Epithelial cell of prostate (primary cell): ENCODE measurements around the gene TMPRSS2.
"Not testable (repeated sequence)": the region's sequence is repeated elsewhere in the genome, so short reads cannot be mapped to it uniquely, and the experiment has no call there.

Experiments
- DNase-seq: peaks from one replicate; pipeline ENCODE4 v3.0.0-alpha.2; 2011; ENCODE audit warnings: low read depth, low spot score
- H3K27ac ChIP-seq: fragments of 450-650 bp; 2 replicates; pipeline ENCODE4 v1.5.1; 2017; ENCODE audit warnings: mild to moderate bottlenecking

TMPRSS2 gene

GRCh38 chr21:41431788-41432548, 76.0 kb downstream of the TMPRSS2 start:
- DNase-seq, result no peak
- no peak overlapping the region for H3K27ac ChIP-seq

GRCh38 chr21:41429925-41430491, 78.0 kb downstream of the TMPRSS2 start:
- DNase-seq, result no peak
- no peak overlapping the region for H3K27ac ChIP-seq

- no peak for DNase-seq
- H3K27ac ChIP-seq, result no peak overlapping the region
These were observed 78.7 kb downstream of the TMPRSS2 start for GRCh38 chr21:41429305-41429704.

GRCh38 chr21:41428847-41429246, 79.1 kb downstream of the TMPRSS2 start:
- no peak for DNase-seq
- H3K27ac ChIP-seq, result no peak overlapping the region

- no peak overlapping the region for H3K27ac ChIP-seq
- no peak for DNase-seq
These were observed 79.6 kb downstream of the TMPRSS2 start for GRCh38 chr21:41428311-41428710.

- DNase-seq, result no peak
- H3K27ac ChIP-seq, result no peak overlapping the region
These were observed 80.4 kb downstream of the TMPRSS2 start for GRCh38 chr21:41427556-41427955.

GRCh38 chr21:41426676-41427404, 81.1 kb downstream of the TMPRSS2 start:
- H3K27ac ChIP-seq, result no peak overlapping the region

GRCh38 chr21:41425954-41426675, 81.8 kb downstream of the TMPRSS2 start, which contains the start of gene MX1:
TSS of gene MX1 (plus strand) at chr21:41426239. CDS start at chr21:41432071, 5,832 bp downstream.
- H3K27ac ChIP-seq, result no peak within 1 kb of the TSS
- peak; percentile 56 for DNase-seq

More at GRCh38 chr21:41426676-41427404, 81.1 kb downstream of the TMPRSS2 start:
- no peak for DNase-seq

GRCh38 chr21:41425588-41425953, 82.4 kb downstream of the TMPRSS2 start:
- no peak for DNase-seq
- no peak overlapping the region for H3K27ac ChIP-seq

GRCh38 chr21:41423305-41423636, 84.7 kb downstream of the TMPRSS2 start:
- not testable (repeated sequence) for H3K27ac ChIP-seq, DNase-seq

GRCh38 chr21:41422546-41423304, 85.2 kb downstream of the TMPRSS2 start:
- no peak overlapping the region for H3K27ac ChIP-seq
- no peak for DNase-seq

GRCh38 chr21:41420998-41421397, 87.0 kb downstream of the TMPRSS2 start:
- H3K27ac ChIP-seq, result peak overlapping the region; percentile 50
- not testable (repeated sequence) for DNase-seq

- DNase-seq, result peak; percentile 45
- H3K27ac ChIP-seq, result peak overlapping the region; percentile 50
These were observed 87.8 kb downstream of the TMPRSS2 start for GRCh38 chr21:41419921-41420862.

- no peak overlapping the region for H3K27ac ChIP-seq
- DNase-seq, result no peak
These were observed 88.8 kb downstream of the TMPRSS2 start for GRCh38 chr21:41418956-41419680.

- DNase-seq, result no peak
- H3K27ac ChIP-seq, result no peak overlapping the region
These were observed 89.6 kb downstream of the TMPRSS2 start for GRCh38 chr21:41418393-41418792.

GRCh38 chr21:41417505-41417904, 90.5 kb downstream of the TMPRSS2 start:
- not testable (repeated sequence) for DNase-seq, H3K27ac ChIP-seq
